ENCODE results near the gene MTG2.

The MTG2 gene

GRCh38 chr20:62155428-62156253 is 27.2 kb upstream of the MTG2 start:
- TF ChIP-seq CTCF (IDR thresholded peaks at IDR 0.05; ENCODE audit: low read depth, low read length), result no peak
- no peak overlapping the region for H3K4me3 ChIP-seq (ENCODE audit: low read depth, low read length)

- H3K4me3 ChIP-seq (ENCODE audit: low read depth, low read length), result no peak overlapping the region
- no peak for TF ChIP-seq CTCF (IDR thresholded peaks at IDR 0.05; ENCODE audit: low read depth, low read length)
Measured at GRCh38 chr20:62156254-62156556, 26.6 kb upstream of the MTG2 start.

GRCh38 chr20:62156592-62157386 is 26.0 kb upstream of the MTG2 start:
- TF ChIP-seq CTCF (IDR thresholded peaks at IDR 0.05; ENCODE audit: low read depth, low read length), result peak; percentile 69
- no peak overlapping the region for H3K4me3 ChIP-seq (ENCODE audit: low read depth, low read length)

- no peak overlapping the region for H3K4me3 ChIP-seq (ENCODE audit: low read depth, low read length)
- TF ChIP-seq CTCF (IDR thresholded peaks at IDR 0.05; ENCODE audit: low read depth, low read length), result no peak
Measured at GRCh38 chr20:62157387-62158087, 25.3 kb upstream of the MTG2 start.

- TF ChIP-seq CTCF (IDR thresholded peaks at IDR 0.05; ENCODE audit: low read depth, low read length), result no peak
- no peak overlapping the region for H3K4me3 ChIP-seq (ENCODE audit: low read depth, low read length)
Measured at GRCh38 chr20:62158088-62158400, 24.8 kb upstream of the MTG2 start.

- no peak for TF ChIP-seq CTCF (IDR thresholded peaks at IDR 0.05; ENCODE audit: low read depth, low read length)
- H3K4me3 ChIP-seq (ENCODE audit: low read depth, low read length), result no peak overlapping the region
Measured at GRCh38 chr20:62158541-62158940, 24.3 kb upstream of the MTG2 start.

GRCh38 chr20:62159052-62159451 is 23.8 kb upstream of the MTG2 start:
- TF ChIP-seq CTCF (IDR thresholded peaks at IDR 0.05; ENCODE audit: low read depth, low read length), result no peak
- H3K4me3 ChIP-seq (ENCODE audit: low read depth, low read length), result no peak overlapping the region
